ENCODE measurements around the gene TAS2R46.
"Not testable (repeated sequence)": the region's sequence is repeated elsewhere in the genome, so short reads cannot be mapped to it uniquely, and the experiment has no call there.

Gene TAS2R46, protein sequence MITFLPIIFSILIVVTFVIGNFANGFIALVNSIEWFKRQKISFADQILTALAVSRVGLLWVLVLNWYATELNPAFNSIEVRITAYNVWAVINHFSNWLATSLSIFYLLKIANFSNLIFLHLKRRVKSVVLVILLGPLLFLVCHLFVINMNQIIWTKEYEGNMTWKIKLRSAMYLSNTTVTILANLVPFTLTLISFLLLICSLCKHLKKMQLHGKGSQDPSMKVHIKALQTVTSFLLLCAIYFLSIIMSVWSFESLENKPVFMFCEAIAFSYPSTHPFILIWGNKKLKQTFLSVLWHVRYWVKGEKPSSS

DNA sequence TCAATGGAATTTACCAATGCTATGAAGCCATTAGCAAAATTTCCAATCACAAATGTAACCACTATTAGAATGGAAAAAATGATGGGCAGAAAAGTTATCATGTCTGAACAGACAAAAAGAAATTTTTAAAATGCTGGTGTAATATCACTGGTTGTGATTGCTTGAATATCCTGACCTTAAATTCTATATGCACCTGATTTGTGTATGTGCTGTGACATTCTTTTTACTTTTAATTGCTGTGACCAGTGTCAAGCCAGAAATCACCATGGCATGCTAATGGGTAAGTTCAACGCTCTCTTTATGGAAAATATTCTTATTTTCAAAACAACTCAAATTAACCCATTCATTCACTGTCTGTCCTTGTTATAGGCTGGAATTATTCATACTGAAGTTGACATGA, at the start of gene TAS2R46:
TSS of gene TAS2R46 (minus strand) at position 101 of the 400 bp plus-strand sequence. CDS start at position 101, 0 bp downstream.
- DNase-seq = not testable (repeated sequence)

DNA sequence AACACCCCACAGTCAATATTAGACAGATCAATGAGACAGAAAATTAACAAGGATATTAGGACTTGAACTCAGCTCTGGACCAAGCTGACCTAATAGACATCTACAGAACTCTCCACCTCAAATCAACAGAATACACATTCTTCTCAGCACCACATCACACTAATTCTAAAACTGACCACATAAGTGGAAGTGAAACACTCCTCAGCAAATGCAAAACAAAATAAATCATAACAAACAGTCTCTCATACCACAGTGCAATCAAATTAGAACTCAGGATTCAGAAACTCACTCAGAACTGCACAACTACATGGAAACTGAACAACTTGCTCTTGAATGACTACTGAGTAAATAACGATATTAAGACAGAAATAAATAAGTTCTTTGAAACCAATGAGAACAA, 49.1 kb upstream of the TAS2R46 start:
- DNase-seq = not testable (repeated sequence)

DNA sequence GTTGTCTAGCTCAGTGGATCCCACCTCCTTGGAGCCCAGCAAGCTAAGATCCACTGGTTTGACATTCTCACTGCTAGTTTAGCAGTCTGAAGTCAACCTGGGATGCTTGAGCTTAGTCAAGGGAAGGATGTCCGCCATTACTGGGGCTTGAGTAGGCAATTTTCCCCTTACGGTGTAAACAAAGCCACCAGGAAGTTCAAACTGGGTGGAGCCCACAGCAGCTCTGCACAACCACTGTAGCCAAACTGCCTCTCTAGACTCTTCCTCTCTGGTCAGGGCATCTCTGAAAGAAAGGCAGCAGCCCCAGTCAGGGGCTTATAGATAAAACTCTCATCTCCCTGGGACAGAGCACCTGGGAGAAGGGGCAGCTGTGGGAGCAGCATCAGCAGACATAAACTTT, 46.8 kb upstream of the TAS2R46 start:
- no peak for DNase-seq

DNA sequence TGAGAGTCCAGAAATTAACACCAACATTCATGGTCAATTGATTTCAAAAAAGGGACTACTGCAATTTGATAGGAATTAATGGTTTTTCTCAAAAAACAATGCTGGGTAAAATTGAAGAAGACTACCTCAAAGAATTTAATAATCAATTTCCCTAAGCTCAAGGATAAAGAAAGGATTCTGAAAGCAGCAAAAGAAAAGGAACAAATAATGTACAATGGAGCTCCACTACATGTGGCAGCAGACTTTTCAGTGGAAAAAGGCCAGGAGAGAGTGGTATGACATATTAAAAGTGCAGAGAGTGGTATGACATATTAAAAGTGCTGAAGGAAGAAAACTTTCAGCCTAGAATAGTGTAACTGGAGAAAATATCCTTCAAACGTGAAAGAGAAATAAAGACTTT, 45.6 kb upstream of the TAS2R46 start:
- no peak for DNase-seq

DNA sequence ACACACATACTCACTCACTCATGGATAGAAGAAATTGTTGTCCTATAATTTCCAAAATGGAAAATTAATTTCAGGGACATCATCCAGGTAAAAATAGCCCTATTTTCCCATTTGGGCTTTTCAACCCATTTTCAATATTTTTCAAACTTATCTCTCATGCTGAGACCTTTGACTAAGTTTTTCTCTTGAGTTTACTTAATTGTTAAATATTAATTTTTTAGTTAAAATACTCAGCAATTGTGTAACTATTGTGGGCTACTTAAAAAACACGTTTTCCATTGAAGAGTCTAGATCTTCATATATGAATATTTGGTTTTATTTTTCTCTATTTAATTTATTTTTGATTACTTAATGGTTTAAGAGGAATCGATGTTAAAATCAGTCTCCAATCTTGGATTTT, 44.2 kb upstream of the TAS2R46 start:
- no peak for DNase-seq

DNA sequence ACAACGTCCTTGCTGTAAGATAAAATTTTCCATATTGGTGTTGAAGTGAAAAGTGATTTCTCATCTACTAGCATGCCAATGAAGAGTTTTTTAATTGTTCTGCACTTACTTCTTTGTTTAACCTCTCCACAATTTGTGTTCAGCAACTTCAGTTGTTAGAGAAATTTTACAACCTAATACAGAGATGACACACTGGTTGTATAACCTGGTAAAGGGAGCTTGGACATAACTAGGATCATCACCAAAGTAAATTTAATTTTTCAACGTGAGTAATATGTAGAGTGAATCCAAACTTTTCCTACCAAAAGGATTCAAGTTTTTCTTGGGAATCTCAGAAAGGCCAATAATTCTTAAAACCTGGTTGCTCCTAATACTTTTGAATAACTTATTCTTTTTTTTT, 43.5 kb upstream of the TAS2R46 start:
- no peak for DNase-seq

DNA sequence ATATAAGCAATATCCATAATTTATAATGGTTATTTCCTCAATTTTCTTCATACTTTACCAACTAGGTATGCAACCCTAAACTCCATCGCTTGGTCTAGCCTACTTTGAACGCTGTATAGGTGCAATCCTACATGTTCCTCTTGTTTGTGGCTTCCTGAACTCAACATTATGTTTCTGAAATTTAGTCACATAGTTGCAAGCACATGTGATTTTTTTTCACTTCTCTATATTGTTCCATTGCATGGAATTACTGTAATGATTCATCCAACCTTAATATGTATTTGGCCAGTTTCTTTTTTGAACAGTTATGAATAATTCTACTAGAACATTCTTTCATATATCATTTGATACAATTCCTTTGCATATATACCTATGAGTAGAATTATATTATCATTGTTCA, 32.8 kb upstream of the TAS2R46 start:
- DNase-seq = not testable (repeated sequence)

DNA sequence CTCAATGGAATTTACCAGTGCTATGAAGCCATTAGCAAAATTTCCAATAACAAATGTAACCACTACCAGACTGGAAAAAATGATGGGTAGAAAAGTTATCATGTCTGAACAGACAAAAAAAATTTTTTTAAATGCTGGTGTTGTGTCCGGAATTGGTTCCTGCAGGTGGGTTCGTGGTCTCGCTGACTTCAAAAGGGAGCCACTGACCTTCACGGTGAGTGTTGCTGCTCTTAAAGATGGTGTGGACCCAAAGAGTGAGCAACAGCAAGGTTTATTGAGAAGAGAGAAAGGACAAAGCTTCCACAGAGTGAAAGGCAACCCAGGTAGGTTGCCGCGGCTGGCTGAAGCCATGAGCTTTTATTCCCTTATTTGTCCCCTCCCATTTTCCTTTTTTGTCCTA, 30.0 kb upstream of the TAS2R46 start, which contains the start of gene TAS2R43:
TSS of gene TAS2R43 (minus strand) at position 186 of the 400 bp plus-strand sequence. CDS start at position 102, 84 bp downstream.
- DNase-seq = no peak

DNA sequence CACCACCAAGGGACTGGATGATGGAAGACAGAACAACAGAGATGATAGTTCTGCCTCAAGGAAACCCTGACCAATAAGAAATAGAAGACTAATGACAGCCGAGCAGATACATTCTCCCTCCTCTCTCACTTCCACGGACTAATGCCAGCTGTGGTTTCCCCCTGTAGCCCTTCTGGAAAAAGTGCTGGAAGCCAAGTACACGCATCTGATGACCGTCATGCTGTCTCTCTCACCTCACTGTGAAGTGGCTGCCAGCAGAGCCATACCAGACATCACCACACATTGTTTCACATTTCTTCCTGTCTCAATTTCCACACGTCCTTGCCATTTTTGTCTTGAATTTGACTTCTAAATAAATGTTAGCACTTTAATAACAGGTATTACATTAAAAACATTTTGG, 27.2 kb upstream of the TAS2R46 start:
- no peak for DNase-seq

DNA sequence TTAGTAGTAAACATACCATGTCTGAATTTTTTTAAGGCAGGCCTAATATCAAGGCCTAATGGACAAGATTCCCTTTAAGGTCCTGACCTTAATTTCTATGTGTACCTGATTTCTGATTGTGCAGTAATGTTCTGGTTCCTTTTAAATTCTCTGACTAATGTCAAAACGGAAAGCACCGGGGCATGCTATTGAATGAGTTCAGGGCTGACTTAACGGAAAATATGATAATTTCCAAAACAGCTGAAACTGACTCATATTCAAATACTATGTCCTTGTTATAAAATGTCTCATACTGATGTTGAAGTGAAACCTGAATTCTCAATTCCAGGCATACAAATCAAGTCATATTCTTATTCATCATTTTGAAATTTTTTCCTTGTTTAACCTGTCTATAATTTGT, 23.3 kb upstream of the TAS2R46 start:
- no peak for DNase-seq

DNA sequence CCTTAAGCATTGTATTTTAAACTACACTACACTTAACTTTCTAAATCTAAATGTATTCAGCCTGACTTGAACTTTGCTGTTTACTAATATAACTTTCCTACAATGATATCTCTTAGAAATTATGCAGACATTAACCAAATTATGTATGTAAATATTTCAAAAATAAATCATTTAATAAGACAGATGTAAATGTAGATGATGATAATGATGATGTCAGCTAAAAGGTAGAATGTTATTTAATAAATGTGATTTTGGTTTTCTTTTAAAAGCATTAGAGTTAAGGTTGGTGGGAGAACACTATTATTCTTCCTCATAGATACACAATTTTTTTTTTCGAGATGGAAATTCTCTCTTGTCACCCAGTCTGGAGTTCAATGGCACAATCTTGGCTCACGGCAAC, 19.9 kb upstream of the TAS2R46 start:
- DNase-seq = no peak

DNA sequence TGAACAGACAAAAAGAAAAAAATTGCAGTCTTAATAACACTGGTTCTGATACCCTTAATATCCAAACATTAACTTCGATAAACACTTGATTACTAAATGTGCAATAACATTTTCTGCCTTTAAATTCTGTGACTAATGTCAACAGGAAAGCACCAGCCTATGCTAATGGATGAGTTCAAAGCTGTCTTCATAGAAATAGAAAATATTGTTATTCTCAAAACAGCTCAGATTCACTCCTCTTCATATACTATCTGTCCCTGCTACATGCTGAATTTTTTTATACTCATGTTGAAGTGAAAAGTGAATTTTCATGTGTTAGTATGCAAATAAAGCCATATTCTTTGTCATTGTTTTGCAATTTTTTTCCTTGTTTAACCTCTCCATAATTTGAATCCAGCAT, 16.2 kb upstream of the TAS2R46 start:
- DNase-seq = no peak

DNA sequence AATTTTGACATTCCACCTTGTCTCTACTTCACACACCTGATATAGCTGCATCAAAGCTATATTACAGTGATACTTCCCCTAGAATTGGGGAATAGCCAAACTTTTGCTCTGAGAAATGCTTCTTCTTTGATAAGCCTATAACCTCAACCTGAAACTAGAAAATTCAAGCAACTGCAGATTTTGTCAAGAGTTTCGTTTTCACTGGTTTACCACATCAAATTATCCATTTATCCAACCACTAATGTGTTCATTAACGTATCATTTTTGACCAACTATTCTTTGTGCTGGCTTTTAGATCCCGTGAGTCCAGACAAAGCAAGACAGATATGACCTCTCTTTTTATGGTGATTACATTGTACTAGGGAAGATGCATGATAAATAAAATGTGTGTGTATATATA, 13.5 kb upstream of the TAS2R46 start:
- DNase-seq = no peak

DNA sequence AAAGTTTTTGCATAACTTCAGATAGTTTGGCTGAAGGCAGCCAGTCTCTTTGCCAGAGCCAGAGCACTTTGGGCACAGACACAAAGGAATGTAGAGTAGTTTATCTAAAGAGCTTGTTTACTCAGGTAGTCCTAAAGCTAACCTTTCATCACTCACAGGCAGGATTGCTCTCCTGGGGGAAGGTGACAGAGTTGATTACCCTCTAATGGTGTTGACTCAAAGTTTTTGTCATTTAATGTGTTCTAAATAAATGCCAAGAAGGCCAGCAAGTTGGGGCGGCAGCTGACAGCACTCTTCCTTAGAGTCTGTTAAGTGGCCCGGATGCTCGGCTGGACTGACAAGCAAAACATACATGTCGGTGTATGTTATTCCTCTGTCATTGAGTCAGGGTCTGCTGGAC, 9.3 kb upstream of the TAS2R46 start:
- no peak for DNase-seq

DNA sequence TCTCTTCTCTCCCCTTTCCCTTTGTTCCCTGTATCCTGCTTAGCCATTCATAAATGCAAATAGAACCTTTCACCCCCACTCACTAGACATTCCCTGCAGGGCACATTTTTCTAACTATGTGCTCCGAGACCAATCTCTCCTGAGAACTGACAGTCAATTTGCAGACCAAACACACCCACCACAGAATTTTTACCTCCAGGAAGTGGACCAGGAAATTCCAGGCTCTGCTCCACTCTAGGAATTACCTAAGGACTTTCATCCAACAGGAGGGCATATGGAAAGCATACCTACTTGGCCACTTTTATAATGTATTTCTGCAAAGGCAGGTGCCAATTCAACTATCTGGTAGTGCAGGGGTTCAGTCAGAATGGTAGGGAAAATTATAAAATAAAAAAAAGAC, 8.9 kb upstream of the TAS2R46 start:
- no peak for DNase-seq

DNA sequence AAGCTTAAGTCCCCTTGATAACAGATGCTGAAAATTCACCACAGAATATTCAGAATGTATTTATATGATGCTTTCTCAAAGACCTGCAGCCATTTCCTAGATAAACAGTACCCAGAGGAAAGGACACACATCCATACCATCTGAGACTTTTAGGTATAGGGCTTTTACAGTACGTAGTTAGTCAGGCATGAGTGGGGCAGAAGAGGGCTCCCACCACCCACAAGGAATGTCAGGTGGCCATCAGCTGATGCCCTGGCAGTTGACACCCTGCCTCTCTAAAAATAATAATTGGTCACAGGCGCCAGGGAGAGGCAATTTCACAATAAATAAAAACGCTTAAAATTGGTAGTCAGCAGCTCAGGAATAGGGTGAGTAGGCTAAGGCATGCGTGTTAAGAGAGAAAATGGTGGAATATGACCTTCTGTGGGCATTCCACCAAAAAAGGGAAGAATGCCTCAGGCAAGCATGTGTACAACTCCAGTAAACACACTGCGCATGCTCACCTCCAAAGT, 7.8 kb upstream of the TAS2R46 start:
- no peak for DNase-seq

DNA sequence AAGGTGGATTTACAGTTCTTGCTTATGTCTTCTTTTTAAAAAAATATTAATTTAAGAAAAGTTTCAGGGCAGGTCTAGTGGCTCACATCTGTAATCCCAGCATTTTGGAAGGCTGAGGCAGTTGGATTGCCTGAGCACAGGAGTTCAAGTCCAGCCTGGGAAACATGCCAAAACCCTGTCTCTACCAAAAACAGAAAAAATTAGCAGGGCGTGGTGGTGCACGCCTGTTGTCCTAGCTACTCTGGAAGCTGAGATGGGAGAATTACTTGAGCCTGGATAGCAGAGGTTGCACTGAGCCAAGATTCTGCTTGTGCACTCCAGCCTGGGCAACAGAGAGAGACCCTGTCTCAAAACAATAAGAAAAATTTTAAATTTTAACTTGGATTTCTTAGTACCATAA, 5.4 kb upstream of the TAS2R46 start:
- no peak for DNase-seq

DNA sequence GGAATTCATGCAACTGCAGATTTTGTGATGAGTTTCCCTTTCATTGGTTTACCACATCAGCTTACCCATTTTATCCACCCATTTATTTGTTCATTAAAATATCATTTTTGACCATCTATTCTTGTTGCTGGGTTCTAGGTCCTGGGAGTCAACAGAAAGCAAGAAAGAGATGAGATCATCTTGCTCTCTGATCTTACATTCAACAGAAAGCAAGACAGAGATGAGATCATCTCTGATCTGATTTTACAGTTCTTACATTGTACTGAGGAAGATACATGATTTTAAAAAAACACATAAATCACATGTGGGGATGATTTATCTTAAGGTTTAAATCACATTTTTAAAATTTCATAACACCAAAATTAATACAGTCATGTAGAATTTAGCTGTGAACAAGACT, 2.3 kb downstream of the TAS2R46 start:
- no peak for DNase-seq

DNA sequence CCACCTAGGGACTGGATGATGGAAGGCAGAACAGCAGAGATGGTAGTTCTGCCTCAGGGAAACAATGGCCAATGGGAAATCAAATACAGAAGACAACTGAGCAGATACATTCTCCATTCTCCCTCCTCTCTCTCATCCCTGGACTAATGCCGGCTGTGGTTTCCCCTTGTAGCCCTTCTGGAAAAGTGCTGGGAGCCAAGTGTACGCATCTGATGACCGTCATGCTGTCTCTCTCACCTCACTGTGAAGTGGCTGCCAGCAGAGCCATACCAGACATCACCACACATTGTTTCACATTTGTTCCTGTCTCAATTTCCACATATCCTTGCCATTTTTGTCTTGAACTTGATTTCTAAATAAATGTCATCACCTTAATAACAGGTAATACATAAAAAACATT, 3.1 kb downstream of the TAS2R46 start:
- DNase-seq = no peak

DNA sequence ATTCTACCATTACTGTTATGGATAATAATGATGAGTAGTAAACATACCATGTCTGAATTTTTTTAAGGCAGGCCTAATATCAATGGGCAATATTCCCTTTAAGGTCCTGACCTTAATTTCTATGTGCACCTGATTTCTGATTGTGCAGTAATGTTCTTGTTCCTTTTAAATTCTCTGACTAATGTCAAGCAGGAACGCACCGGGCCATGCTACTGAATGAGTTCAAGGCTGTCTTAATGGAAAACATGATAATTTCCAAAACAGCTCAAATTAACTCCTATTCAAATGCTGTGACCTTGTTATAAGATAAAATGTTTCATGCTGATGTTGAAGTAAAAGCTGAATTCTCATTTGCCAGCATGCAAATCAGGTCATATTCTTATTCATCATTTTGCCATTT, 6.8 kb downstream of the TAS2R46 start:
- no peak for DNase-seq

DNA sequence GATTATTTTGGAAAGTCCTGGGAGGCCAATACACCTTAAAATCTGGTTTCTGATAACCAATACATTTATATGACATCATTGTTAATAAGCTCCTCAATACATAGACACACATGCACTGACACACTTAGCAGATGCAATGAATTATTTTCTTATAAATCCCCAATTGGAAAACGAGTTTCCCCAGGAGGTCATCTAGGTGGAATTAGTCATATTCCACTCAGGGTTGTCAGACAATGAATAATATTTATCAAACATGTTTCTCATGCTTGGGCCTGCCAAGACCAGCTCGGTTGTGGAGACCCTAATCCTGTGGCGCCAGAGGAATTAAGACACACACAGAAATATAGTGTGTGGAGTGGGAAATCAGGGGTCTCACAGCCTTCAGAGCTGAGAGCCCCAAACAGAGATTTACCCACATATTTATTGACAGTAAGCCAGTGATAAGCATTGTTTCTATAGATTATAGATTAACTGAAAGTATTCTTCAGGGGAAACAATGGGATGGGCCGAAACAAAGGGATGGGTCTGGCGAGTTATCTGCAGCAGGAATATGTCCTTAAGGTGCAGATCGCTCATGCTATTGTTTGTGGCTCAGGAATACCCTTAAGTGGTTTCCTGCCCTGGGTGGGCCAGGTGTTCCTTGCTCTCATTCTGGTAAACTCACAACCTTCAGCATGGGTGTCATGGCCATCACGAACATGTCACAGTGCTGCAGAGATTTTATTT, 12.1 kb downstream of the TAS2R46 start:
- not testable (repeated sequence) for DNase-seq

DNA sequence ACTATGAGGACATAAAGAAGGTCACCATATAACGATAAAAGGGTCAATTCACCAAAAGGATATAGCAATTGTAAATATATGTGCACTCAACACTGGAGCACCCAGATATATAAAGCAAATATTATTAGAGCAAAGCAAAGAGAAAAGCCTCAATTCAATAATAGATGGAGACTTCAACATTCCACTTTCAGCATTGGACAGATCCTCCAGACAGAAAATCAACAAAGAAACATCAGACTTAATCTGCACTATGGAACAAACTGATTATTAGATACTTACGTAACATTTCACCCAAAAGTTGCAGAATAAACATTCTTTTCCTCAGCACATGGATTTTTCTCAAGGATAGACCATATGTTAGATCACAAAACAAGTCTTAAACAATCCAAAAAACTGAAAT, 20.7 kb downstream of the TAS2R46 start:
- DNase-seq = not testable (repeated sequence)

DNA sequence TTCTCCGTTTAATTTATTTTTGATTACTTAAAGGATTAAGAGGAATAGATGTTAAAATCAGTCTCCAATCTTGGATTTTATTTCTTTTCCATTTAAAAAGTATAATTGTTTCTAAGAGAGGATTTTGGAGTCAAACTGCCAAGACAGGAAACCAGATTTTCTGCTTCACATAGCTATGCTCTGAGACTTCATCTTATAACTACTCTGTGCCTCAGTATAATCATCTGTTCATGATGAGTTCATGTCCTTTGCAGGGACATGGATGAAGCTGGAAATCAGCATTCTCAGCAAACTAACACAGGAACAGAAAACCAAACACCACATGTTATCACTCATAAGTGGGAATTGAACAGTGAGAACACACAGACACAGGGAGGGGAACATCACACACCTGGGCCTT, 21.9 kb downstream of the TAS2R46 start:
- no peak for DNase-seq

DNA sequence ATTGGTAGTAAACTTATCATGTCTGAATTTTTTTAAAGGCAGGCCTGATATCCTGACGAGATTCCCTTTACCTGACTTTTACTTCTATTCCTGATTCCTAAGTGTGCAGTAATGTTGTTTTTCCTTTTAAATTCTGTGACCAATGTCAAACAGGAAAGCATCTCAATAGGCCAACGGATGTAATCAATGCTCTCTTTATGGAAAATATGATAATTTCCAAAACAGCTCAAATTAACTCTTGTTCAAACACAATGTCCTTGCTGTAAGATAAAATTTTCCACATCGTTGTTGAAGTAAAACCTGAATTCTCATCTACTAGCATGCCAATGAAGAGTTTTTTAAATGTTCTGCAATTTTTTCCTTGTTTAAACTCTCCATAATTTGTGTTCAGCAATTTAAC, 22.9 kb downstream of the TAS2R46 start:
- DNase-seq = no peak
